NCI-H510A treated with DMSO at 0.1 percent for 48 hours (cell line): ENCODE results near the gene HACL1.
A peak's percentile ranks its signal among the peaks of the same experiment; 100 is the strongest.

Experiments used
- DNase-seq: peaks from one replicate; lab custom pipeline; 2025; lab: John Stamatoyannopoulos, UW

HACL1 gene

GRCh38 chr3:15601399-15602145 lies at the start of gene HACL1, which contains the start of gene BTD:
Gene HACL1, minus strand, starts transcription at chr3:15601569. Its CDS starts 106 bp downstream, at chr3:15601463.
Gene BTD, plus strand, starts transcription at chr3:15601745. Its CDS starts 33,695 bp downstream, at chr3:15635440.
- DNase-seq, result no peak

- DNase-seq, result no peak
Observed at GRCh38 chr3:15649858-15650257, 48.5 kb upstream of the HACL1 start.

- no peak for DNase-seq
Observed at GRCh38 chr3:15649341-15649740, 48.0 kb upstream of the HACL1 start.

DNA sequence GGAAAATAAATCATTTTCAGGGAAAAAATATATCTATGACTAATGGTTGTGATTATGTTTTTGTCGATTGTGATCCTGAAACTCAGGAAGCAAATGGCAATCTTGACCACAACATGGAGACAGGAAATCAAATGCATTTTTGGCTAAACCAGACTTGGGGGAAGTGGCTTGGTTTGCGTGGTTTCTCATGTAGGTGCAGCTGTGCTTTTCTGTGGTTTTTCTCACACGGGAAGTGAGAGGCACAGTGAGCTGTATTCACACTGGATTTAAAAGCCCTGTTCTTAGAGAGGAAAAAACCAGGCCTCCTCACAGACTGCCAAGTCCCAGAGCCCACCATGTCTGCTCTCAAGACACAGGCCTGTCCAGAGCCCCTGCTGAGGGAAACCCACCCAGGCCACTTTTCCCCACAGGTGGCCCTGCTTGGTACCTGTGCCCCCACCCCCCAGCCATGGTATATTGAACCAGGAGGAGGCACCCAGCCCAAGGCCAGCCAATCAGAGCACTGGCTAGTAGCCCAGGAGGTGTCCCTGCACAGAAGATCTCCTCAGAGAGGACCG lies 46.3 kb upstream of the HACL1 start:
- DNase-seq, result no peak

GRCh38 chr3:15646851-15647511 lies 45.6 kb upstream of the HACL1 start:
- no peak for DNase-seq

GRCh38 chr3:15645740-15646501 lies 44.6 kb upstream of the HACL1 start:
- no peak for DNase-seq

GRCh38 chr3:15645246-15645645 lies 43.9 kb upstream of the HACL1 start:
- DNase-seq, result no peak

GRCh38 chr3:15638891-15639262 lies 37.5 kb upstream of the HACL1 start:
- no peak for DNase-seq

DNA sequence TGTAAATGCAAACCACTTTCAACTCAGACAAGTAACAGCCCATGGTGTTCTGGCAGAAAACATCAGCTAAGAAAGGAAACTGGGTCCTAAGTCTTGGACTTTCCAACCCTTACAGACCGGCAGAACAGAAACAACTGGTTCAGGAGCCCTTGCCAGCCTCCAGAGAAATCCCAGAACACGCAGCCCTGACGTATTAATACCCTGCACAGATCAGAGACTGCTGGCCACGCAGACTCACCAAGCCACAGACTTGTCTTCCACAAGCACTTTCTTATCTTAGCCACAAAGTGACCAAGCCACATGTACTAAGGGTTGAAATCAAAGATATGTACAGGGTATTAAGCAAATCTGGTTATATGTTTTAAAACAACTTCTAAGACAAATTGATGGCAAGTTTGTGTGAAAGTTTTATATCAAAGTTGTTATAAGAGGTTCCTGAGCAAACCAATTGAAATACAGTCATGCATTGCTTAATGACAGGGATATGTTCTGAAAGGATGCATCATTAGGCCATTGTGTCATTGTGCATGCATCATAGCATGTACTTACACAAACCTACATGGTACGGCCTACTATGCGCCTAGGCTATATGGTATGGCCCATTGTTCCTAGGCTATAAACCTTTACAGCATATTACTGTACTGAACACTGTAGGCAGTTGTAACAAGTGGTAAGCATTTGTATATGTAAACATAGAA lies 37.0 kb upstream of the HACL1 start:
- DNase-seq, result no peak

DNA sequence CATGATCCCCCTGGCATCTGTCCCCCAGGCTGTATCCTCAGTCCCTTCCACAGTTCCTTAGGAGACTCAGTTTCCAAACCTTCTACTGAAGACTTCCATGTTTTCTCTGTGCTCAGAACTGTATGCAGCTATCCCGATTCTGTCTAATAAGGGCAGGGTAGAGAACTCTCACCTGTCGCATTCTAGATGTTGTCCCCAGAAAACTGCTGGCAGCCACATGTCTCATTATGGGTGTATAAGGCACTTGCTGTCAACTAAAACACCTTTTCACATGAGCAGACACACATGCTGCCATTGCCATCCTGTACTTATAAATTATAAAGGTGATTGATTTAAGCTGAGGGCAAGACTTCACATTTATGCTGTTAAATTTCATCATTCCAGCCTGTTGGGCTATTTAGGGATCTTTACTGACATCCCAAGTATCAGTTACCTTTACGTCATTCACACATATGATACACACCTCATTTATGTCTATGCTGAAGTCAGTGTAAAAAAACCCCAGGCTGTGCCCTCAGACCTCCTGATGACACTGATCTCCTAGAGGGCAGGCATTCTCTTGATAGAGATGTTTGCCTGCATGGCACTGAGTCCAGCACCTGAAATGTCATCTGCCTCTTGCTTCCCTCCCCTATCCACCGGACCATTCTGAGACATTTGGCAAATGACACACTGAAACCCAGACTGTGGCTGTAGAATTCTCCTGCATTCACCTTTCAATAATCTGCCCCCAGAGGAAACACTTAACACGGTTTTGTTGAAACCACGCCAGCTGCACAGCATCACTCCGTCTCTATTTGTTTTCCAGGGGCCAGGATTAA lies 36.0 kb upstream of the HACL1 start:
- DNase-seq, result peak; percentile 3

DNA sequence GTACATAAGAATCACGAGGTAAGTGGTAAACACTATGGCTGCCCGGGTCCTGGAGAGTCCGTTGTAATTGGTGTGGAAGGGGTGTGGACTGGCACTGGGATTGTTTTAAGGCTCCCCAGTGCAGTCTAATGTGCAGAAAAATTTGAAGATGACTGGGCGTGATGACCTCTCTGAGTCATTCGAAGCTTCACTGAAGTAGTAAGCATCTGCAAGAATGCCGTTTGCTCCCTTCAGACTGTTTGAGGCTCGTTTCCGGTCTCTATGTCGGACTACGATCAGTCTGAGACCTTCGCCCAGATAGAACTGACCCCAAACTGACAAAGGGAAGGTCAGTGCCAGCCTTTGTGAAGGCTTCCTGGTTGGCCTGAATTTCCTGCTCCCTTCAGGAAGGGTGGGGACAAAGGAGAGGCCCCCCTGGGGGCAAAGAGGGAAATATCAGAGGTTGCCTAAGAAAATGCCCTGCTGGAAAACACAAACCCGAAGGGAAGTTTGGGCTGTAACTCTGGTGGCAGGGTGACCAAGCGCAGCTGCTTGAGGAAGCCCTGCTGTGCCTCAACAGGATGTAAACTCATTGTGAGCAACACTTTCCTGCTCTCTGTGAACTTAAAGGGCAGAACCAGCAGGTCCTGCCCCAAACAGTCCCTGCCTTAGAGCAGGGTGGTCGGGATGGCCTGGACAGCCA lies 34.8 kb upstream of the HACL1 start:
- DNase-seq, result no peak

- no peak for DNase-seq
Observed at GRCh38 chr3:15635121-15635661, 33.8 kb upstream of the HACL1 start.

DNA sequence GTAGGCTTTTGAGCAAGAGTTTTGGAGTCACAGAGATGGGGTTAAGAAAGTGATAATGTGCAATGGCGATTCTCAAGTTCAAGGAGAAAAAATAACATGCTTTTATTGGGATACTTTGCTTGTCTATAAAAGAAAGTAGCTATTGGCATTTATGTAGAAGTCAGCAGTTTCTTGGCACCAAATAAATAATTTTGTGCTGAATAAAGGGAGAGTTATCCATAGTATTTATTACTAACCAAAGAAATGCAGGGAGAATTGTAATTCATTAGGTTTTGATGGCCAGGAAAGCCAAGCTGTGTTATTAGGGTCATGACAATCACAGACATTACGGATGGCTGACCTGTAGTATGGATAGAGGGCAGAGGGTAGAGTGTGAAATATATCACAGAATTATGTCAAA lies 33.3 kb upstream of the HACL1 start:
- DNase-seq, result no peak

DNA sequence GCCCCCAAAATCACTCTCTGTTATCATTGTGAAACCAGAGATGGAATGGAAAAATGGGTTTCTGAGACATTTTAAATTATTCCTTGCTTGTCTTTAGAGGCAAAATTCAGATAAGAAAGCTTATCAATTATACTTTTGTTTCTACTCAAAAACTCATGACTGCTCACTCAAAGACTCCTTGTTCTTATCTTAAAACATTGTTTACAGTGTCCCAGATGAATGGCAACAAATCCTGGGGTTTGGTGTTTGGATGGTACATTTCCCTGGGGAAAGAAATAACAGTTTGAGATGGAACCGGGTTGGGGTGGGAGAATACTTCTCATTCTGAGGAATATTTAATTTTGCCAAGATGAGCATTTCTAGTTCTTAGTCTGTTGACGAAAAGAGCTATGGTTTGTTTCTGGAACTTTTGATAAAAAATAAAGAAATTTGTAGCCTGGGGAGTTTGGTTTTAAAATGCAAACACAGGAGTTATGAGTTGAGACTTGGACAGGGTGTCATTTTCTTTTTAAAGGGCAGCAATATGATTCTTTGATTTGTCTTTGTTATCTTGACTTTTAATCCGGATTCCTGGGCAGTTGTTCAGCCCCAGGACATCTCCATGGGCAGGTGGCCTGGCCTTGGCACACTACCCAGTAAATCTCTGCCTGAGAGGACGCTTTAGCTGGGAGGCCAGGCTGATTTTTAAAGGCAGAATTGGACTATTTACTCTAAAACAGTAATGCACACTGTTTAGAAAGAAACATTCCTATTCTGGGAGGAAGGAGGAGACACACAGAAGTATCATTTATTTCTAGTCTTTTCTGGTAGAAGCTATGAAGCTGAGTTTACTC lies 32.6 kb upstream of the HACL1 start:
- no peak for DNase-seq

- no peak for DNase-seq
Observed at GRCh38 chr3:15633159-15633558, 31.8 kb upstream of the HACL1 start.

DNA sequence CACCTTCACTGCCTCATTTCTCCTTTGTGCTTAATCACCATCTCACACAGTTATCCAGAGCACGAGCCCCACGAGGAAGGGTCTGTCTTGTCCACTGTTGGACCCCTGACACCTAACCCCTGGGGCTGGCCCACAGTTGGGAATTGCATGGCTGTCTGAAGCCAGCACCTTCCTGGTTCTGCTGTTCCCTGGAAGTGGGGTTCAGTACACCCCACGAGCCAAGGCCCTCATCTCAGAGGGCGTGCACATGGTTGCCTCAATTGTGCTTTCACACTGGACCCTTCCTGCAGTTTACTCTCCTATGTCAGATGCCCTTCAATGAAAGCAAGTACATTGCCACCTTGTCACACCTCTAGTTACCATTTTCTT lies 30.8 kb upstream of the HACL1 start:
- no peak for DNase-seq

DNA sequence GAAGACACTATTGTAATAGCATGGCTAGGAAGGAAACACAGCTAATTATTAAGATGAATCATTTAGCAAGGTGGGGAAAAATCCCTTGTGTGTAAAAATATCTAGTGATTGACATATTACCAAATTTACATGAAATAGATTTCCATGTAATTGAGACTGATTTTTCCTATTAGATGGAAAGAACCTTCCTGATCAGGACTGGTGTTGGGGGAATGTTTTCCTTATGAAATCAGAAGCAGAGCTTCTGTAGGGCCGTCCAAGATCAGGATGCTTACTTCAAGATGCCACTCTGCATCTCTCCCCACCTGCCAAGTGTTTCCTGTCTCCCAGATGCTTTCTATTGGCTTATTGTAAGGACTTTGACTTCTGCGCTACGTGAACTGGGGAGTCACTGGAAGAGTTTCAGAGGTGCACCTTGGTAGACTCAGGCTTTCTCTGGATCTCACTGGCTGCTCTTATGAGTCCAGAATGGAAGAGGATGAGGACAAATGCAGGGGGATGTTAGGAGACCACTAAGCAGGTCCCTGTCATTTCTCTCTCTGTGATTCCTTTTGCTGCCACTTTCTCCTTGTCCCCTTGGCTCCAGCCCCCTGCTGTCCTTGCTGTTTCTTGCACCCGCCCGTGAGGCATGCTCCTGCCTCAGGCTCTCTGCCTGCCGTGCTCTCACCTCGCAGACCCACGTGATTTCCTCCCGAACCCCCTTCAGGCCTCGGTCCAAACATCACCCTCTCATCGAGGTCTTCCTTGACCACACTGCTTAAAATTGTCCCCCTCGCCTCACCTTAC lies 30.2 kb upstream of the HACL1 start:
- DNase-seq, result no peak

DNA sequence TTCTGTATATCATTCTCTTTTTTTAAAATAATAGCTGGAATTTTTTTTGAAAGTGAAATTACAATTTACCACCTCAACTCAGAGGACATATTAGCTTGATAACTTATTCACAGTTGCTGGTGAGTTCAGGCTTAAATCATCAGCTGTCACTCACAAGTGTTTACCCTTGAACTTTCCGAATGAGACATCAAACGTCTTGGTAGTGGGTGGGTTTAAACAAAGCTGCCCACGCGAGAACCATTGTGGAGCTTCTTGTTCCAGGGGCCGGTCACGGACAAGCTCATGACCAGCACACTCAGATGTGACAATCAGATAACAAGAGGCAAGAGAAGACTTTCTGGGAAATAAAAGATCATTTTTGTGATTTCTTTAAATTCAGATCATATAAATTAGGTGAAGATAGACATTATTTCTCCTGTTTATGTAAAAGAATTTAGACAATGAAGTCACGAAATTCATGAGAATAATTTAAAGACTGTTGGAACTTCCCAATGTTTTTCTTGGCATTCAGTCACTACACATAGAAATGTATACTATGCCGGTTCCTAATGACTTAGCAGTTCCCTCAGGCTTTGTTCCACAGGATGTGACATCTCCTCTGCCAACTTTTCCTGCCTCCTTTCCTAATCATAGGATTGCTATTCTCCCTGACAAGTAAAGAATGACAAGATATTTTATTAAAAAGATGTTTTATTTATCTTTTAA lies 29.4 kb upstream of the HACL1 start:
- peak; percentile 8 for DNase-seq
